PC-9 (cell line): Measurements from ENCODE around the gene OXA1L.

ENCODE experiments used
- EZH2 ChIP-seq: fragments of 200-600 bp; sonication (generic); IDR thresholded peaks from 2 replicates; pipeline ENCODE4 v1.8.0; 2017; ENCODE audit warnings: antibody characterized with exemption, low read depth
- TF ChIP-seq, protein P1 (sequence below): fragments of 200-600 bp; sonication (generic); conservative IDR thresholded peaks from 2 replicates; pipeline ENCODE4 v1.6.1; 2017; ENCODE audit warnings: mixed run types, antibody characterized with exemption, mild to moderate bottlenecking, moderate library complexity

DNA sequence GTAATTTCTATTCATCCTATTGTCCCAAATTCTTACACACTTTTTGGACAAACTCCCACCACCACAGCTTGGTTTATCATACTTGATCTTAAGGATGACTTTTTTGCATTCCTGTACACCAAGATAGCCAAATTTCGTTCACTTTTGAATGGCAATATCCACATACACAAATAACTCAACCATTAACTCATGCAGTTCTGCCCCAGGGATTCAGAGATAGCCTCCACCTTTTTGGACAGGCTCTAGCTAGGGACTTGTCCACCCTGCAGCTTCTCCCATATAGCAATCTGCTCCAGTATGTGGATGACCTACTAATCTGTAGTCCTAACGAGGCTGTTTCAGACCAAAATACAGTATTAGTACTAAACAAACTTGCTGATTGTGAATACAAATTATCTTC is 32.7 kb upstream of the OXA1L start:
- TF ChIP-seq EZH2: no peak
- TF ChIP-seq, protein P1, sequence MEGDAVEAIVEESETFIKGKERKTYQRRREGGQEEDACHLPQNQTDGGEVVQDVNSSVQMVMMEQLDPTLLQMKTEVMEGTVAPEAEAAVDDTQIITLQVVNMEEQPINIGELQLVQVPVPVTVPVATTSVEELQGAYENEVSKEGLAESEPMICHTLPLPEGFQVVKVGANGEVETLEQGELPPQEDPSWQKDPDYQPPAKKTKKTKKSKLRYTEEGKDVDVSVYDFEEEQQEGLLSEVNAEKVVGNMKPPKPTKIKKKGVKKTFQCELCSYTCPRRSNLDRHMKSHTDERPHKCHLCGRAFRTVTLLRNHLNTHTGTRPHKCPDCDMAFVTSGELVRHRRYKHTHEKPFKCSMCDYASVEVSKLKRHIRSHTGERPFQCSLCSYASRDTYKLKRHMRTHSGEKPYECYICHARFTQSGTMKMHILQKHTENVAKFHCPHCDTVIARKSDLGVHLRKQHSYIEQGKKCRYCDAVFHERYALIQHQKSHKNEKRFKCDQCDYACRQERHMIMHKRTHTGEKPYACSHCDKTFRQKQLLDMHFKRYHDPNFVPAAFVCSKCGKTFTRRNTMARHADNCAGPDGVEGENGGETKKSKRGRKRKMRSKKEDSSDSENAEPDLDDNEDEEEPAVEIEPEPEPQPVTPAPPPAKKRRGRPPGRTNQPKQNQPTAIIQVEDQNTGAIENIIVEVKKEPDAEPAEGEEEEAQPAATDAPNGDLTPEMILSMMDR: no peak
